Measurements from ENCODE around the gene ICE1.
"Not testable (repeated sequence)": the region's sequence is repeated elsewhere in the genome, so short reads cannot be mapped to it uniquely, and the experiment has no call there.

The ICE1 gene

DNA sequence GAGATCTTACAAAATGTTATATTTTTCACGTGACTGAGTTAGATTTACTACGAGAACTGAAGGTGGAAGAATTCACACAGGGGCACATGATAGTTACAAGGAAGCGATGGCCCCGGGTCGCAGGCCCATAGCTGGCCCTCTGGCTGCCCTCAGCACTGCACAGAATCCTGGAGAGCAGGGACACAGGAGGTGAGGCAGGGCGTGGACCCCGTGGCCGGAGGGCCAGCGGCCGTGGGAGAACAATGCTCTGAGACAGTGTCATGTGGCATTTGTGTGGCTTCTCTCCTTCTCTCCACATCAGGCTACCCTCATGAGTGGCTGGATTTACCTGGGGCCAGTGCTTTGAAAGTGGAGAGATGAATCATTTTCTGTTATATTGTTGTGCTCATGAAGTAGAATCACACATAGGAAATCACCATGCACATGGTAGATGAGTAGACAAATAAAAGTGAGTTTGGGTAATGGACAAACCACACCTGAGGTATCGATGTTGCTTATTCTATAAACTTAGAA lies 89.5 kb downstream of the ICE1 start:
- no peaks in the 10 kb centered on the region for H3K4me1 ChIP-seq (ENCODE audit: control insufficient read depth in 1 of 2, insufficient read depth in 1 of 2, low read depth in 1 of 2, low read length in 1 of 2)
- H3K27me3 ChIP-seq: no peaks in the 10 kb centered on the region
- no peak overlapping the region for H3K27ac ChIP-seq
- H3K9me3 ChIP-seq: no peaks in the 10 kb centered on the region
- no peak overlapping the region for H3K4me3 ChIP-seq (ENCODE audit: low read depth in 1 of 2, low read length in 1 of 2)
- H3K36me3 ChIP-seq: no peaks in the 10 kb centered on the region
- TF ChIP-seq, protein P1, sequence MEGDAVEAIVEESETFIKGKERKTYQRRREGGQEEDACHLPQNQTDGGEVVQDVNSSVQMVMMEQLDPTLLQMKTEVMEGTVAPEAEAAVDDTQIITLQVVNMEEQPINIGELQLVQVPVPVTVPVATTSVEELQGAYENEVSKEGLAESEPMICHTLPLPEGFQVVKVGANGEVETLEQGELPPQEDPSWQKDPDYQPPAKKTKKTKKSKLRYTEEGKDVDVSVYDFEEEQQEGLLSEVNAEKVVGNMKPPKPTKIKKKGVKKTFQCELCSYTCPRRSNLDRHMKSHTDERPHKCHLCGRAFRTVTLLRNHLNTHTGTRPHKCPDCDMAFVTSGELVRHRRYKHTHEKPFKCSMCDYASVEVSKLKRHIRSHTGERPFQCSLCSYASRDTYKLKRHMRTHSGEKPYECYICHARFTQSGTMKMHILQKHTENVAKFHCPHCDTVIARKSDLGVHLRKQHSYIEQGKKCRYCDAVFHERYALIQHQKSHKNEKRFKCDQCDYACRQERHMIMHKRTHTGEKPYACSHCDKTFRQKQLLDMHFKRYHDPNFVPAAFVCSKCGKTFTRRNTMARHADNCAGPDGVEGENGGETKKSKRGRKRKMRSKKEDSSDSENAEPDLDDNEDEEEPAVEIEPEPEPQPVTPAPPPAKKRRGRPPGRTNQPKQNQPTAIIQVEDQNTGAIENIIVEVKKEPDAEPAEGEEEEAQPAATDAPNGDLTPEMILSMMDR (IDR thresholded peaks at IDR 0.05): no peak

DNA sequence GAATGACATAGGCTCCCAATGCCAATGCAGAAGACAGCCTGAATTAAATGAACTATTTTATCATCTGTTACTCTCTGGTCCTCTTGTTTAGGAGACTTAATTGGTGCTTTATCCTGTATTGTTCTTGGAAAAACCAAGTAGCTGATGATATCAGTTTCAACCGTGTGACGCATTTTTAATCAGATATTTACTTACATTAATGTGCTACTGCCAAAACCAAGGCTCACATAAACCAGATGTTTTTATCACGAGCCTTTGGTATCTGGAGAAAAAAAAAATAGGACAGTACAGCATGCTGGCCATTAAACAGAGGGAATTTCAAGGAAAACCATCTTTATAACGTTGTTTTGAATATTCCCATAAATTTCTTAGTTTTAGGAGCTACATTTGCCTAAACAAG lies 90.1 kb downstream of the ICE1 start:
- Histone ChIP-seq H3K9me3 (no peaks in the 10 kb centered on the region), H3K4me1 (ENCODE audit: control insufficient read depth in 1 of 2, insufficient read depth in 1 of 2, low read depth in 1 of 2, low read length in 1 of 2) (no peaks in the 10 kb centered on the region), H3K27ac (no peak overlapping the region), H3K4me3 (ENCODE audit: low read depth in 1 of 2, low read length in 1 of 2) (no peak overlapping the region), H3K27me3 (no peaks in the 10 kb centered on the region), H3K36me3 (no peaks in the 10 kb centered on the region)
- TF ChIP-seq, protein P1 (IDR thresholded peaks at IDR 0.05): no peak

DNA sequence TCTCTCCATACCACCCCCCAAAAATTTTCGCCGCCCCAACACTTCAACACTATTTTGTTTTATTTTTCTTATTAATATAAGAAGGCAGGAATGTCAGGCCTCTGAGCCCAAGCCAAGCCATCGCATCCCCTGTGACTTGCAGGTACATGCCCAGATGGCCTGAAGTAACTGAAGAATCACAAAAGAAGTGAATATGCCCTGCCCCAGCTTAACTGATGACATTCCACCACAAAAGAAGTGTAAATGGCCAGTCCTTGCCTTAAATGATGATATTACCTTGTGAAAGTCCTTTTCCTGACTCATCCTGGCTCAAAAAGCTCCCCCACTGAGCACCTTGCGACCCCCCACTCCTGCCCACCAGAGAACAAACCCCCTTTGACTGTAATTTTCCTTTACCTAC lies 98.1 kb downstream of the ICE1 start:
- not testable (repeated sequence) for H3K27ac ChIP-seq; H3K9me3 ChIP-seq; H3K4me1 ChIP-seq (ENCODE audit: control insufficient read depth in 1 of 2, insufficient read depth in 1 of 2, low read depth in 1 of 2, low read length in 1 of 2); H3K4me3 ChIP-seq (ENCODE audit: low read depth in 1 of 2, low read length in 1 of 2); H3K36me3 ChIP-seq; H3K27me3 ChIP-seq

GRCh38 chr5:5521029-5521428 lies 98.6 kb downstream of the ICE1 start:
- TF ChIP-seq, protein P1 (IDR thresholded peaks at IDR 0.05): no peak
- no peak overlapping the region for H3K27ac ChIP-seq
- no peak overlapping the region for H3K4me3 ChIP-seq (ENCODE audit: low read depth in 1 of 2, low read length in 1 of 2)
- H3K27me3 ChIP-seq: no peaks in the 10 kb centered on the region
- H3K9me3 ChIP-seq: no peaks in the 10 kb centered on the region
- no peaks in the 10 kb centered on the region for H3K36me3 ChIP-seq
- H3K4me1 ChIP-seq (ENCODE audit: control insufficient read depth in 1 of 2, insufficient read depth in 1 of 2, low read depth in 1 of 2, low read length in 1 of 2): no peaks in the 10 kb centered on the region

- H3K4me3 ChIP-seq (ENCODE audit: low read depth in 1 of 2, low read length in 1 of 2): no peak overlapping the region
- no peaks in the 10 kb centered on the region for H3K36me3 ChIP-seq
- H3K9me3 ChIP-seq: no peaks in the 10 kb centered on the region
- H3K27ac ChIP-seq: no peak overlapping the region
- H3K27me3 ChIP-seq: no peaks in the 10 kb centered on the region
- H3K4me1 ChIP-seq (ENCODE audit: control insufficient read depth in 1 of 2, insufficient read depth in 1 of 2, low read depth in 1 of 2, low read length in 1 of 2): no peaks in the 10 kb centered on the region
- TF ChIP-seq, protein P1 (IDR thresholded peaks at IDR 0.05): no peak
Measured at GRCh38 chr5:5521478-5521877, 99.0 kb downstream of the ICE1 start.

DNA sequence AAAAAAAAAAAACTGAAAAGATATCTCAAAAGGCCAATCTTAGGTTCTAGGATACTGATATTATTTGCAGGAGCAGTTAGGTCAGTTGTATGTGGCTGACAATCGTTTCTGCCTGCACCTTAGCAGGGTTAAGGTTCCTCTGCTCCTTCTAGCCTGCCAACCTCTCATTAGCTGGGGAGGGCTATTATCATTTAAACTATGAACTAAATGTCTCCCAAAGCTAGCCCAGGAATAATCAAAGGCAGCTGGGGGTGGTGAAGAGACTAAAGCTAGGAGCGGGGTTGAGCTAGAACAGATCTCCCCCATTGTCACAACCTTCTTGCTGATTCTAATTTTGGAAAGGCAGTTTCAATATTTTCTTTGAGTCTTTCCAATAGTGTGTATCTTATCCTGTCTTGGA lies 99.9 kb downstream of the ICE1 start:
- no peaks in the 10 kb centered on the region for H3K4me1 ChIP-seq (ENCODE audit: control insufficient read depth in 1 of 2, insufficient read depth in 1 of 2, low read depth in 1 of 2, low read length in 1 of 2)
- no peaks in the 10 kb centered on the region for H3K27me3 ChIP-seq
- no peak overlapping the region for H3K4me3 ChIP-seq (ENCODE audit: low read depth in 1 of 2, low read length in 1 of 2)
- H3K36me3 ChIP-seq: no peaks in the 10 kb centered on the region
- H3K9me3 ChIP-seq: no peaks in the 10 kb centered on the region
- TF ChIP-seq, protein P1 (IDR thresholded peaks at IDR 0.05): no peak
- no peak overlapping the region for H3K27ac ChIP-seq
